ENCODE measurements around the gene FAM184A.

- TF ChIP-seq POLR2AphosphoS5 (IDR thresholded peaks at IDR 0.05; ENCODE audit: low read depth, low read length) = no peak
- no peak for TF ChIP-seq POLR2A (IDR thresholded peaks at IDR 0.05; ENCODE audit: low read depth, low read length)
- no peak for TF ChIP-seq TAF1 (IDR thresholded peaks at IDR 0.05; ENCODE audit: borderline replicate concordance, low read depth, low read length)
Measured at GRCh38 chr6:119121367-119121766, 42.9 kb upstream of the FAM184A start.

All from GM12892 (cell line).